GM18499 (cell line): ENCODE data around the gene ADIG.

ENCODE experiments used
- ATAC-seq: cut with Tn5 transposase; IDR thresholded peaks from one replicate; pipeline ENCODE4 v1.9.1; 2021; ENCODE audit warnings: moderate number of reproducible peaks; ENCODE audit not compliant: insufficient read depth, unreplicated experiment

ADIG gene

GRCh38 chr20:38600057-38600456, 19.1 kb downstream of the ADIG start:
- ATAC-seq = no peak

DNA sequence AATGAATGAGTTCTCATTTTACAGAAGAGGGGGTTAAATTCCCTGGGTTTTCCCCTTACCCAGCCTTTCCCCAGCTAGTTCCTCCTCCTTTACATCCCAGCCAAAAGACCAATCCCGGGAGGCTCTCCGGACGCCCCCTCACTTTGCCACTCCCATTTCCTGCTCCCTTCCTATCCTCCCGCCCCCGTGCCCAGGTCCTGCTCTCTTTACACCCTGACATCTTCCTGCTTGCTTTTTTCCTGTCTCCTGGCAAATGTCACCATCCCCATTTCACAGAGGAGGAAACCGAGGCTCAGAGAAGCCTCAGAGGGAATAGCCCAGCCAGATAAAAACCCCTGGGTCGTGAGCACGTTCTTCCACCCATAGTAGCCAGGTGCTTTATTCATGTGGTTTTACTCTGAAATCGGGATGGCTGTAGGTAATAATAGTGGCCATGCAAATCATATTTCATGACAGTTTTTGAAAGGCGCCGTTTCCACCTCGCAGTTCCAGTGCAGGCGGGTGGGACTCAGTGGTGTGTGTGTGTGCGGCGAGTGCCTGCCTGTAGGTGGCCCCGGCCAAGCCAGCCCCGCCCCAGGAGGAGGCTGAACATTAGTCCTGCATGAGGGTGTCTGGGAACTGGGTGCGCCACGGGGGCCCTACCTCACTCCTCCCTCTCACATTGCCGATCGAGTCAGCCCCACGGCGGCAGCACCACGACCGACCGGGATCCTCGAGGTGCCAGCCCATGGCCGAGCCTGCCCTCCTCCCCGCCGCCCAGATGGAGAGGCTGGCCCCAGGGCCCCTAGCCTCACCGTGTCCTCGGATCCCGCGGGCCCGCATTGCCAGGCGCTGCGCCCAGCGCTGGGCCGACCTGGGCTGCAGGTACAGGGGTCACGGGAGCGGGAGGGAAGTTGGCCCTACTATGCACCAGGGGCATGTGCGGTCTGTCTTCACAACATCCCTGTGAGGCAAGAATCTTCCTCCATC, 20.5 kb downstream of the ADIG start, which contains the start of gene ARHGAP40:
TSS of gene ARHGAP40 (plus strand) at position 594 of the 969 bp plus-strand sequence.
- no peak for ATAC-seq

GRCh38 chr20:38602185-38602581, 21.2 kb downstream of the ADIG start:
- ATAC-seq = no peak

GRCh38 chr20:38603286-38603685, 22.3 kb downstream of the ADIG start:
- ATAC-seq = no peak

DNA sequence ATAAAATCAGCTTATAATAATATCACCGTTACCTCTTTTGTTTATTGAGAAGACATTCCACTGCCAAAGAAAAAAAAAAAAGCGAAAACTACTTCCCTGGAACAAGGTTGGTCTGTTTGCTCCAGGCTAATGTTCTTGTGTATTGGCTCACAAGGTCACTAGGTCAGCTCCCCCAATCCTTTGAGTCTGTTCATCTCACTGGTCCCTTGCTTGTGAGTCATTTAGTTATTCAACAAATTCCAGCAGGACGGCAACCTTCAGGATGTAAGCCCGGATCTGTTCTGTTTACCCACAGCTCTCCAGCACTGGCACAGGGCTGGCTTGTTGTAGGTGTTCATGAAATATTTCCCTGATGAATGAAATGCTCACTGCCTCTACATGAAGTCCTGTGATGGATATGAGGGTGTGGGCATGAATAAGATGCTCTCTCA, 23.9 kb downstream of the ADIG start:
- ATAC-seq = no peak

DNA sequence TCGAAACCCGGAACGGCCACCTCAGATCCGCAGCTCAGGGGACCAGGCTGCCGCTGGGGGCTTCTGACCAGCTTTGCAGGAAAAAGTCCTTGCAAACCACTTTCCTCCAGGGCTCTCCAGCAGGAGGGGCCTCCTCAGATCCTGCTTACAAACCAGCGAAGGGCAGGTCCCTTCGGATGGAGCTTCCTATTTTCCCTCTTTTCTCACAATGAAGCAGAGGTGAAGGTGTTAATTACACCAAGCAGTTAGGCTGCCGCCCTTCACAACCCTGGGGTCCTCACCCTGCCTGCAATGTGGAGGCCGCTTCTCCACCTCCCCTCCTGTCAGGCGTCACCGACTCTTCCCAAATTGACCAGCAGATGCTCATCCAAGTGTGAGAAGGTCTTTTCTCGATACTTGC, 26.4 kb downstream of the ADIG start:
- ATAC-seq = no peak

DNA sequence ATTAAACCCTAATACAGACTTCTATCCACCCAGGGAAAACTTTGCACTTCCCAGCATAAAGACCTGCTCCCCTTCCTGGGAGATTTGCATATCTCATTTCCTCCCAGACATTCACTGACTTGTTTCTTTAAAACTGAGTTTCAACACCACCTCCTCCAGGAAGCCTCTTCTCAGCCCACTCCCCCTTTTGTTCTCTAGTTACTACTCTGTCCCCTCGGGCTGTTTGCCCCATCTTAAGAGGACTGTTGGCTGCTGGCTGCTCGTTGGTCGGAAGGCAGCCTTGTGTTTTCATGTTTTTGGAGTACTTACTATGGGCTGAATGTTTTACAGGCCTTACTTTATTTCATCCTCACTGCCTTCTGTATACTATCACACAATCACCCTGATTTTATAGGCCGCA, 27.2 kb downstream of the ADIG start:
- ATAC-seq = no peak

GRCh38 chr20:38609815-38610214, 28.8 kb downstream of the ADIG start:
- no peak for ATAC-seq

DNA sequence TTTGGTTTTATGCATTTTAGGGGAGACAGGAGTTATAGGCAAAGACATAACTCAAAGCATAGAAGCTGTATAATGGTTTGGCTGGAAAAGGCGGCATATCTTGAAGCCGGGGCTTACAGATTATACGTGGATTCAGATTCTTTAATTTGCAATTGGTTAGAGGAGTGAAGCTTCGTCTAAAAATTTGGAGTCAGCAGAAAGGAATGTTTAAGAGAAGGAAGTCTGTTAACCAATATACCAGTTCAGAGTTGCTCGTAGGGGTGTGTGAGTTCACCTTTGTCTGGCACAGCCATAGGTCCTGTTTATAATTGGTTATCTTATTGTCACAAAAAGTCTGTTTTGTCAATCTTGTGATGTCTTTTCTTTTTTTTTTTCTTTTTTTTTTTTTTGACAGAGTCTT, 29.5 kb downstream of the ADIG start:
- no peak for ATAC-seq

- no peak for ATAC-seq
Measured at GRCh38 chr20:38612751-38613515, 31.9 kb downstream of the ADIG start.

- ATAC-seq = no peak
Measured at GRCh38 chr20:38615283-38615682, 34.3 kb downstream of the ADIG start.

DNA sequence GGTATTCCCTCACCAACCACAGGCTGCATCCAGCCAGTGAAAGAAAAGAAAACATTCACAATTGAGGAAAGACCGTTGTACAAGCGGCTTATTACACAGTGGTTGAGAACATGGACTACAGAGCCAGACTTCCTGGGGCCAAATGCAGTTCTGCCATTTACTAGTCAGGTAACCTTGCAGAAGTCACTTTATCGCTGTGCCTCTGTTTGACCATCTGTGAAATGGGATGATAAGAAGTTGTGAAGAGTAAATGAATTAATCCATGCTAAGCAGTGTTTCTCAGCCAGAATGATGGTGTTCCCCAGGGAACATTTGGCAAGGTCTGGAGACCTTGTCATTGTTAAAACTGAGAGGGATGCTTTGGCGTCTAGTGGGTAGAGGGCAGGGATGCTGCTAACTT, 35.5 kb downstream of the ADIG start:
- ATAC-seq = no peak

- no peak for ATAC-seq
Measured at GRCh38 chr20:38617011-38617829, 36.2 kb downstream of the ADIG start.

DNA sequence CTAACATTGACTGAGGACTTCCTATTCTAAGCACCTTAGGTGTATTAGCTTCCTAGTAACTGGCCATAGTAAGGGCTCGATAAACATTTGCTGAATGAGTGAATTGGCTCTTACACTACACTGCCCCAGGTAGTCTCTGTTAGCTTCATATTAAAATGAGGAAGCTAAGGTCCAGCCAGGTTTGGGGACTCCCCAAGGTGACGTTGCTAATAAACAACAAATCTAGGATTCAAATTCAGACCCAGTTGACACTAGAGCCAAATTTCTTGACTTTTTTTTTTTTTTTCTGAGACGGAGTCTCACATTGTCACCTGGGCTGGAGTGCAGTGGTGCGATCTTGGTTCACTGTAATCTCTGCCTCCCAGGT, 36.8 kb downstream of the ADIG start:
- ATAC-seq = no peak

DNA sequence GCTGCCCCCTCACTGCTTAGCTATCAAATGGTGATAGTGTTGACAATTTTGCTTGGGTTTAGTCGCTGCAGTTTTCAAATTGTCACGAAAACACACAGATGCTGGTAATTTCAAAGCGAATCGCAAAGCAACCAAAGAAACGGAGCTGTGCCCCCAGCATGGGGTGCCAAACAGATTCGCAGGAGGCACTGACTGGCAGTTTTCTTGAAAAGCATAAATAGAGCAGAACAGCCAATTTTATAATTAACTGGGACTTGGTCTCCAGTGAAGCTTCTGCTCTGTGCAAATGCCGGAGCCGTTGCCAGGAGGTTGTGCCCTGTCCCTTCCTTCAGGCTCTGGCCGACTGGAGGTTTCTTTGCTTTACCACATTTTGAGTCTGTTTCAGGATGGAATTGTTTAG, 39.4 kb downstream of the ADIG start:
- ATAC-seq = no peak

GRCh38 chr20:38623061-38623460, 42.1 kb downstream of the ADIG start:
- no peak for ATAC-seq

DNA sequence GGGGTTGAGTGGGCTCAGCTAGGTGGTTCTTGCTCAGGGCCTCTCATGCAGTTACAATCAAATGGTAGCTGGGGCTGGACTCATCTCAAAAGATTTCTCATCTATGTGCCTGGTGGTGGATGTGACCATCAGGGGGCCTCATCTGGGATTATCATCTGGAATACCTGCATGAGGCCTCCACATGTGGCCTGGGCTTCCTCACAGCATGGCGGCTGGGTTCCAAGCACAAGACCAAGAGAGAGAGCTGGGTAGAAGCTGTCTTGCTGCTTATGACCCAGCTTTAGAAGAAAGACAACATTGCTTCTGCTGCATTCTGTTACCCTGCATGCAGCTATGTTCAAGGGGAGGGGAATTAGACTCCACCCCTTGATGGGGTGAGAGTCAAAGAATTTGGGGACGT, 43.1 kb downstream of the ADIG start:
- no peak for ATAC-seq

GRCh38 chr20:38625896-38626295, 44.9 kb downstream of the ADIG start:
- no peak for ATAC-seq

GRCh38 chr20:38626921-38627659, 46.1 kb downstream of the ADIG start:
- ATAC-seq = no peak
